ENCODE measurements around the gene GGNBP2.
A peak's percentile ranks its signal among the peaks of the same experiment; 100 is the strongest.
"Not testable (repeated sequence)": the region's sequence is repeated elsewhere in the genome, so short reads cannot be mapped to it uniquely, and the experiment has no call there.

Gene GGNBP2

GRCh38 chr17:36600465-36600864 lies 55.7 kb downstream of the GGNBP2 start:
- no peak for DNase-seq (ENCODE audit: low read depth in 2 of 3, low spot score in 1 of 3)

GRCh38 chr17:36600936-36601302 lies 56.2 kb downstream of the GGNBP2 start:
- DNase-seq (ENCODE audit: low read depth in 2 of 3, low spot score in 1 of 3): no peak

GRCh38 chr17:36601303-36602029 lies 56.7 kb downstream of the GGNBP2 start, which contains the start of gene MRM1:
Gene MRM1, plus strand, starts transcription at chr17:36601583. Its CDS starts 228 bp downstream, at chr17:36601811.
- peak; percentile 84 to 91 (median 87) for DNase-seq (ENCODE audit: low read depth in 2 of 3, low spot score in 1 of 3)

DNA sequence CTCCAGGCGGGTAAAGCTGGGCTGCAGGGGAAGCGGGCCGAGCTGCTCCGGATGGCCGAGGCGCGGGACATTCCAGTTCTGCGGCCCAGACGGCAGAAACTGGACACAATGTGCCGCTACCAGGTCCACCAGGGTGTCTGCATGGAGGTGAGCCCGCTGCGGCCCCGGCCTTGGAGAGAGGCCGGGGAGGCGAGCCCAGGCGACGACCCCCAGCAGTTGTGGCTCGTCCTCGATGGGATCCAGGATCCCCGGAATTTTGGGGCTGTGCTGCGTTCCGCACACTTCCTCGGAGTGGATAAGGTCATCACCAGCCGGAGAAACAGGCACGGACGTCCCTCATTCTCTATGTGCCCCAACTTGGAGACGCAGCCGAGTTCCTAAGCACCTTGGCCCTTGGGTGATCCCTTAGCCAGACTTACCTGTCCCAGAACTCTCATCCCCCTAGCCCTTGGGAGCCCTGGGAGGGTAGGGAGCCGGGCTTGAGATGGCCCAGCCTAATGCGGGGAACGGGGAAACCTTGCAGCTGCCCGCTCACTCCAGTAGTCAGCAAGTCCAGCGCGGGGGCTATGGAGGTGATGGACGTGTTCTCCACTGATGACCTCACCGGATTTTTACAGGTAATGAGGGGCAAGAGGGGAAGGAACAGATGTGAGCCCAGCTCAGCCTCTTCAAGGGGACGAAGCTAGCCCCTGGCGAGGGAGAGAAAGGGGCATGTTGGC lies 57.5 kb downstream of the GGNBP2 start:
- DNase-seq (ENCODE audit: low read depth in 2 of 3, low spot score in 1 of 3): no peak

DNA sequence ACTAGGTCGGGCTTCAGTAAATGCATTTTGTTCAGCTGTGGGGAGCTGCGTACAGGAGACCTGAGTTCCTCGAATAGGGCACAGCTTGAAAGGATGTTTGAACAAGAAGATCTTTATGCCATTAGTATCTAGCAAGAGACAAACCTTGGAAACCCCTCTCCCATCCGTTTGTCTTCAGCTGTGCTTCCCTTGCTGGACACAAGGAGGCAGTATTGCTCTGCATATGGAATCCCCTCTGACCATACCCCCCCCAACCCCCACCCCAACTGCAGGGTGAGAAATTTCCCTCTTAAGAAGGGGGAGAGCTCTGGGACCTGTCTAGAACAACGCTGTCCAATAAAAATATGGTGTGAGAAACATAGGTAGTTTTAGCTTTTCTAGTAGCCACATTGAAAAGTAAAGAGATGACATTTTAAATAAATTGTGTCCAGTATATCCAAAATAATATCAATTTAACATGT lies 58.2 kb downstream of the GGNBP2 start:
- peak; percentile 41 to 65 (median 59) for DNase-seq (ENCODE audit: low read depth in 2 of 3, low spot score in 1 of 3)

DNA sequence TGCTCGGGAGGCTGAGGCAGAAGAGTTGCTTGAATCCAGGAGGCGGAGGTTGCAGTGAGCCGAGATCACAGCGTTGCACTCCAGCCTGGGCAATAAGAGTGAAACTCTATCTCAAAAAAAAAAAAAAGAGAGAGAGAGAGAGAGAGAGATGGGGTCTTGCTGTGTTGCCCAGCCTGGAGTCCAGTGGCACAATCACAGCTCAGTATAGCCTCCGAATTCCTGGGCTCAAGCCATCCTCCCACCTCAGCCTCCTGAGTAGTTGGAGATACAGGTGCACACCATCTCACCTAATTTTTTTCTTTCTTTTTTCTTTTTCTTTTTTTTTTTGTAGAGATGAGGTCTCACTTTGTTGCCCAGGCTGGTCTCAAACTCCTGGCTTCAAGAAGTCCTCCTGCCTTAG lies 60.3 kb downstream of the GGNBP2 start:
- DNase-seq (ENCODE audit: low read depth in 2 of 3, low spot score in 1 of 3): not testable (repeated sequence)

DNA sequence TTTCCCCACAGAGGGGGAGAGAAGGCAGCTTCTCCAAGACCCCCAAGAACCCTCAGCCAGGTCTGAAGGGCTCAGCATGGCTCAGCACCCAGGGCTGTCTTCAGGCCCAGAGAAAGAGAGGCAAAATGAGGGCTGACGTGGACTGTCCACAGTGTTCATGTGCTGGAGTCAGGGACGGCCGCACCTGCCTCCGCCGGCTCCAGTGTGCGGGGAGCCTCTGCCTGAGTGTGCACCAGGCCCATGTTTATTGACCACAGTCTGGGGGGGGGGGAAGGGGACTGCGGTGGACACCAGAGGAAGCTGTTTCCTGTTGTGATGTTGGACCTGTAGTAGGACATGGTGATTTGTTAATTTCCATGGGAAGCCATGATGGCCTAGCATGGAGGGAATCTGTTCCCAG lies 63.6 kb downstream of the GGNBP2 start:
- no peak for DNase-seq (ENCODE audit: low read depth in 2 of 3, low spot score in 1 of 3)

DNA sequence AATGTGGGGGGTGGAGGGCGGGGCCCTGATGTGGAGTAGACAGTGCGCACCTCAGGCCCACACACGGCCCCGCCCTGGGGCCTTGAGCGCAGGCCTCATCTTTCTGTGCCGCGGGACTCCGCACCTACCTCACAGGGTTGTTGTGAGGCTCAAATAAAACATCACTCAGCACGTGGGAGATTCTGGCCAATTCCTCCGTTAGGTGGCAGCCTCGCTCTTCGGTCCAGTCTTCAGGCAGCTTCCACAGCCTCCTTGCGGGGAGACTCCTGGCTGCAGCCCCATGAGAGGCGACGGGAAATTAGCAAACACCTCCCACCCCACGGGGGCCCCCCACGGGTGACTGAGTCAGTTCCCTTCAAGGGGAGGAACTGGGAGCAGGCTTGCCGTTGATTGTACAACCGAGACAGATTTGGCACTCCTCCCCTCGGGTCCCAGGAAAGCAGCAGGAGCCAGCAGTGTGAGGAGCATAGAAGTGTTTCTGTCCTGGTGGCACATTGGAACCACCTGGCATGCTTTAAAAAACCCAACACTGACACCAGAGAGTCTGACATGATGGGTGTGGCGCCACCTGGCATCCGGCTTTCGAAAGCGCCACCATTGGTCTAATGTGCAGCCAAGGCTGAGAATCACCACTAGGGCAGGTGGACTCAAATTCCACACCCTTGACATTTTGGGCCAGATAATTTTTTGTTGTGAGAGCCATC lies 64.2 kb downstream of the GGNBP2 start:
- DNase-seq (ENCODE audit: low read depth in 2 of 3, low spot score in 1 of 3): no peak

GRCh38 chr17:36609498-36609862 lies 64.8 kb downstream of the GGNBP2 start:
- DNase-seq (ENCODE audit: low read depth in 2 of 3, low spot score in 1 of 3): no peak

GRCh38 chr17:36610474-36610873 lies 65.8 kb downstream of the GGNBP2 start:
- DNase-seq (ENCODE audit: low read depth in 2 of 3, low spot score in 1 of 3): no peak

GRCh38 chr17:36611345-36612072 lies 66.8 kb downstream of the GGNBP2 start:
- no peak for DNase-seq (ENCODE audit: low read depth in 2 of 3, low spot score in 1 of 3)

GRCh38 chr17:36612323-36612722 lies 67.6 kb downstream of the GGNBP2 start:
- DNase-seq (ENCODE audit: low read depth in 2 of 3, low spot score in 1 of 3): no peak

DNA sequence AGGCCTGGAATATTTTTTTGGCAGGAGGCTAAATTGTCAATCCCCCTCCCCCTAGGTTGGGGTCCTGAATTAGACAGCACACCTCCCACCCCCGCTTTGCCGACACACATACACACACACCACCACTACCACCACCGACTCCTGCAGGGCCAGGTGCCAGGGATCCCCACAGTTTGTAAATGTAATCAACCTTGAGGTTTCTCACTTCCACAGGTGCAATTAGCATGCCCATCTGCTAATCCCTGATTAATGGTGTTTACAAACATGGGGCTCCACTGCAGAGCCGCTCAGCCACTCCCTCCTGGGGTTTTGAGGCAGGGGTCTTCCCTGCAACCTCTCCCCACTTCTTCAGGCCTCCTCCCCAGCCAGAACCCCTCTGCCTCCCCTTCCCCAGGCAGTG lies 68.4 kb downstream of the GGNBP2 start:
- no peak for DNase-seq (ENCODE audit: low read depth in 2 of 3, low spot score in 1 of 3)

DNA sequence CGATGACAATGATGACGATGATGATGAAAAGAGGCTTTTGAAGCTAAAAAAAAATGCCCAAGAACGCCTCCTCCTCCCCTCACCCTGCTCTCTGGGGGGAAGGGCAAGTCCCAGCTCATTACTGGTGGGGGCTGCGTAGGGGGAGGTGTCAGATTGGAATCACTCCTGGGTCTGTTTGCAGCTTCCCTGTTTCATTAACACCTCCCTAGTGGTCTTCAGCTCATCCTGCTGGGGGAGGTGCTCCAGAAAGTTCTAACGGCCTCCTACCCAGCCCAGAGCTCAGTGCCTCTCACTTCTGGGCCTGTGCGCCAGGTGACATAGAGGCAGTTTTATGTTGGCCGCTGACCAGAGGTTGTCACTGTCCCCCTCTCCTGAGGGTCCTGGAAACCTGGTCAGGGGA lies 69.4 kb downstream of the GGNBP2 start:
- no peak for DNase-seq (ENCODE audit: low read depth in 2 of 3, low spot score in 1 of 3)

GRCh38 chr17:36614933-36615332 lies 70.2 kb downstream of the GGNBP2 start:
- no peak for DNase-seq (ENCODE audit: low read depth in 2 of 3, low spot score in 1 of 3)

DNA sequence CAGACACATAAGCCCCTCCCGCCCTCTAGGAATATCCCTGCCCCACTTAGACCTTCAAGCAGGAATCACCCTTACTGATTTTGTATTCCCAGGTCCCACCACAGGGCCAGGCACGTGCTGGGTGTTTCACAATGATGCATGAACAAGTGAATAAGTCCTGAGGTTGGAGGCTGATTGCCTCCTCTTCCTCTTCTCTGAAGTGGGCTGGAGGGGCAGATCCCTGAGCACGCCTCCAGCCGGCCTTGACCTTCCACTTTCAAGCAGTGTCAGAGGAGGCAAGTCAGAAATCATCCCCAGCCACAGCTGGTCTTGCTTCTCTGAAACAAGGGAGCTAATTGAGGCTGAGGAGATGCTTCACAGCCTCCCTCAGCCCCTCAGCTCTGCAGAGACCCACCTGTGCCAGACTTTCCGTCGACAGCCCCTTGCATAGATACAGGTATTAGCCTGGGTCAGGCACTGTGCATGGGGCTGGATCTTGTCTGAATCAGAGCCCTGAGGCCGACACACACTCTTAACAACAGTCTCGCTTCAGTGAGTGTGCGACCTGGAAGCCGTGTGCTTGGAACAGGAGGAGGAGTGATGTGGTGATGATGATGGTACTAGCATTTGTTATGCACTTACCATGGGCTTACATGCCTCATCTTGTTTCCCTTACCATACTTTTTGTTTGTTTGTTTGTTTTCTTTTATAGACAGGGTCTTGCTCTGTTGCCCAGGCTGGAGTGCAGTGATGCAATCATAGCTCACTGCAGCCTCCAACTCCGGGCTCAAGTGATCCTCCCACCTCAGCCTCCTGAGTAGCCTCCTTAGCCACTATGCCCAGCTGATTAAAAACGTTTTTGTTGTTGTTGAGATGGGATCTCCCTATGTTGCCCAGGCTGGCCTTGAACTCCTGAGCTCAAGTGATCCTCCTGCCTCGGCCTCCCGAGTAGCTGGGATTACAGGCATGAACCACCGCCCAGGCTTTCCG lies 71.6 kb downstream of the GGNBP2 start:
- DNase-seq (ENCODE audit: low read depth in 2 of 3, low spot score in 1 of 3): no peak

GRCh38 chr17:36617773-36618172 lies 73.1 kb downstream of the GGNBP2 start:
- DNase-seq (ENCODE audit: low read depth in 2 of 3, low spot score in 1 of 3): no peak

DNA sequence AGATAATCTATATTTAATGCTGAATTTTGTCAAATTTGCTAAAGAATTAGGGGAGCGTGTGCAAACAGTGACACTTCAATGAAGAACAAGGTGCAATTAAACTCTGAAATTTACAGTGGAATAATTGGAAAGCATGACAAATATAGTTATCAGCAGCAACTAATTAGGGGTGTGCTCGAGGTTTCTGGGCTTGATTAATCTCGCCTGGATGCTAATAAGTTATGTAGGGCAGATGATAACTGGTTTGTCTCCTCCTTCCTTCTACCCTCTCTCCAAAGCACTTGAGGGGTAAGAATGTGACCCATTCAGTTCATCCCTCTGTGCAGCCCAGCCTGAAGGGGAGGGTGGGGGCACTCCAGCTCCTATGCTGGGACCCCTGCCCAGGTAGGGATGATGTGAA lies 78.6 kb downstream of the GGNBP2 start:
- DNase-seq (ENCODE audit: low read depth in 2 of 3, low spot score in 1 of 3): no peak

DNA sequence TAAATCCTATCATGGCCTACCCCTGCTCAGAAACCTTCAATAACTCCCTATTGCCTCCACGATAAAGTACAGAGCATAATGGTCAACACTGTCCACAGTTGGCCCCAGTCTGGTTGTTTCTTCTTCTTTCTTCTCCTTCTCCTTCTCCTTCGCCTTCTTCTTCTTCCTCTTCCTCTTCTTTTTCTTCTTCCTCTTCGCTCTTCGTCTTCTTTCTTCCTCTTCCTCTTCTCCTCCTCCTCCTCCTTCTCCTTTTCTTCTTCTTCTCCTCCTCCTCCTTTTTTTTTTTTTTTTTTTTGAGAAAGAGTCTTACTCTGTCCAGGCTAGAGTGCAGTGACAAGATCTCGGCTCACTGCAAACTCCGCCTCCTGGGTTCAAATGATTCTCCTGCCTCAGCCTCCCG lies 80.5 kb downstream of the GGNBP2 start:
- no peak for DNase-seq (ENCODE audit: low read depth in 2 of 3, low spot score in 1 of 3)

GRCh38 chr17:36627101-36627500 lies 82.4 kb downstream of the GGNBP2 start:
- no peak for DNase-seq (ENCODE audit: low read depth in 2 of 3, low spot score in 1 of 3)
